Hepatocyte (in vitro differentiated cells): ENCODE data around the gene KXD1. TPM values are rescaled to one million over a fixed set of nuclear protein-coding genes. Genes with fewer than 3 reads are reported as not detected.
"Not testable (repeated sequence)": the region's sequence is repeated elsewhere in the genome, so short reads cannot be mapped to it uniquely, and the experiment has no call there.

Experiments used
- DNase-seq: peaks from one replicate; pipeline ENCODE4 v3.0.0-alpha.2; 2016; ENCODE audit warnings: low spot score
- H2AFZ ChIP-seq: fragments of 200-600 bp; sonication (generic); 2 replicates; pipeline ENCODE4 v1.6.0; 2016; ENCODE audit warnings: antibody characterized with exemption, mild to moderate bottlenecking
- H3K27ac ChIP-seq: fragments of 200-600 bp; sonication (generic); 2 replicates; pipeline ENCODE4 v1.5.1; 2016; ENCODE audit warnings: mild to moderate bottlenecking
- H3K27me3 ChIP-seq: fragments of 200-600 bp; sonication (generic); 2 replicates; pipeline ENCODE4 v1.6.1; 2016
- H3K36me3 ChIP-seq: fragments of 200-600 bp; sonication (generic); replicated peaks from 2 replicates; pipeline ENCODE4 v1.5.1; 2016; ENCODE audit warnings: low read depth; ENCODE audit not compliant: insufficient read depth
- H3K4me1 ChIP-seq: fragments of 200-600 bp; sonication (generic); 2 replicates; pipeline ENCODE4 v1.5.1; 2016; ENCODE audit warnings: mild to moderate bottlenecking, moderate library complexity; ENCODE audit not compliant: insufficient read depth
- H3K4me2 ChIP-seq: fragments of 200-600 bp; sonication (generic); 2 replicates; pipeline ENCODE4 v1.6.0; 2016
- H3K4me3 ChIP-seq: fragments of 200-600 bp; sonication (generic); 2 replicates; pipeline ENCODE4 v1.5.1; 2016; ENCODE audit warnings: mild to moderate bottlenecking
- H3K79me2 ChIP-seq: fragments of 200-600 bp; sonication (generic); 2 replicates; pipeline ENCODE4 v1.6.0; 2017; ENCODE audit warnings: mild to moderate bottlenecking
- H3K9me2 ChIP-seq: fragments of 200-600 bp; sonication (generic); replicated peaks from 2 replicates; pipeline ENCODE4 v1.6.0; 2017; ENCODE audit warnings: mild to moderate bottlenecking; ENCODE audit not compliant: insufficient read depth
- H3K9me3 ChIP-seq: fragments of 200-600 bp; sonication (generic); 2 replicates; pipeline ENCODE4 v1.5.1; 2016; ENCODE audit warnings: low read depth, mild to moderate bottlenecking
- H4K20me1 ChIP-seq: fragments of 200-600 bp; sonication (generic); 2 replicates; pipeline ENCODE4 v1.6.0; 2016; ENCODE audit warnings: mild to moderate bottlenecking; ENCODE audit not compliant: insufficient read depth, poor library complexity, severe bottlenecking
- CTCF ChIP-seq: fragments of 200-600 bp; sonication (generic); IDR thresholded peaks from 2 replicates; pipeline ENCODE4 v1.5.1; 2016; ENCODE audit warnings: antibody characterized with exemption, mild to moderate bottlenecking; ENCODE audit not compliant: poor library complexity
- EZH2 ChIP-seq: fragments of 200-600 bp; sonication (generic); IDR thresholded peaks from 2 replicates; pipeline ENCODE4 v1.6.1; 2016; ENCODE audit warnings: antibody characterized with exemption, mild to moderate bottlenecking, borderline replicate concordance
- EZH2phosphoT487 ChIP-seq: fragments of 200-600 bp; sonication (generic); IDR thresholded peaks from one replicate; pipeline ENCODE4 v1.6.1; 2018; ENCODE audit warnings: antibody characterized with exemption, mild to moderate bottlenecking, low read depth, moderate library complexity; ENCODE audit not compliant: unreplicated experiment, severe bottlenecking
- WGBS: methylation state at CpG from one replicate; pipeline ENCODE4 v1.1.6; 2016; ENCODE audit warnings: low lambda C conversion rate; ENCODE audit errors: missing lambda C conversion rate; 5-methylcytosine and 5-hydroxymethylcytosine counted together
- polyA plus RNA-seq: library from polyadenylated mRNA; unstranded; fragments of >200 nt; fragmentation: Nextera tagmentation; extraction: Ambion mirVana; gene quantifications from 2 replicates; pipeline ENCODE4 v1.2.1, GENCODE V29; 2016
- total RNA-seq: library from RNA; depleted of rRNA; stranded (reverse); fragments of >200 nt; gene quantifications from 2 replicates; pipeline ENCODE4 v1.2.3, GENCODE V29; 2014

Gene KXD1
- total and polyA plus RNA-seq, 2 experiments from 2014 or later = 76.3 to 89.2 TPM

GRCh38 chr19:18538115-18538514 is 19.6 kb upstream of the KXD1 start:
- Histone ChIP-seq H3K36me3 (no peaks in the 10 kb centered on the region), H2AFZ (no peak overlapping the region), H3K4me3 (no peak overlapping the region), H3K27me3 (no peaks in the 10 kb centered on the region), H3K9me3 (no peaks in the 10 kb centered on the region), H3K27ac (no peak overlapping the region), H3K79me2 (peaks cover 12% of the 10 kb centered on the region), H3K9me2 (no peaks in the 10 kb centered on the region), H4K20me1 (no peaks in the 10 kb centered on the region), H3K4me2 (no peak overlapping the region), H3K4me1 (peaks cover 7% of the 10 kb centered on the region)
- TF ChIP-seq EZH2phosphoT487 (no peak), CTCF (no peak), EZH2 (no peak)
- WGBS = 96% methylated on average over 22 of the region's 22 CpGs
- no peak for DNase-seq

GRCh38 chr19:18539372-18539771 is 18.3 kb upstream of the KXD1 start:
- no peak overlapping the region for H3K4me2 ChIP-seq
- no peak overlapping the region for H2AFZ ChIP-seq
- no peak for TF ChIP-seq EZH2
- no peak for TF ChIP-seq CTCF
- TF ChIP-seq EZH2phosphoT487 = no peak
- no peaks in the 10 kb centered on the region for H3K36me3 ChIP-seq
- H3K79me2 ChIP-seq = peaks cover 12% of the 10 kb centered on the region
- H3K9me2 ChIP-seq = no peaks in the 10 kb centered on the region
- H4K20me1 ChIP-seq = no peaks in the 10 kb centered on the region
- H3K4me3 ChIP-seq = no peak overlapping the region
- DNase-seq = no peak
- H3K9me3 ChIP-seq = no peaks in the 10 kb centered on the region
- no peak overlapping the region for H3K27ac ChIP-seq
- no peaks in the 10 kb centered on the region for H3K27me3 ChIP-seq
- peaks cover 7% of the 10 kb centered on the region for H3K4me1 ChIP-seq
- 95% methylated on average over 13 of the region's 19 CpGs for WGBS

- not testable (repeated sequence) for H2AFZ ChIP-seq, H3K4me1 ChIP-seq, H3K27ac ChIP-seq, H3K36me3 ChIP-seq, H3K9me3 ChIP-seq, H4K20me1 ChIP-seq, H3K4me3 ChIP-seq, H3K9me2 ChIP-seq, H3K4me2 ChIP-seq, H3K27me3 ChIP-seq, DNase-seq
- peaks cover 12% of the 10 kb centered on the region for H3K79me2 ChIP-seq
- WGBS = 92% methylated on average over 1 of the region's 1 CpG
Measured at GRCh38 chr19:18540200-18540599, 17.5 kb upstream of the KXD1 start.

GRCh38 chr19:18541258-18541991 is 16.2 kb upstream of the KXD1 start:
- no peak overlapping the region for H2AFZ ChIP-seq
- H3K36me3 ChIP-seq = no peaks in the 10 kb centered on the region
- H3K4me3 ChIP-seq = no peak overlapping the region
- H3K27me3 ChIP-seq = no peaks in the 10 kb centered on the region
- no peak for DNase-seq
- H3K9me3 ChIP-seq = no peaks in the 10 kb centered on the region
- H3K9me2 ChIP-seq = no peaks in the 10 kb centered on the region
- H3K27ac ChIP-seq = no peak overlapping the region
- H3K4me2 ChIP-seq = no peak overlapping the region
- TF ChIP-seq EZH2phosphoT487 = no peak
- 93% methylated on average over 21 of the region's 21 CpGs for WGBS
- no peaks in the 10 kb centered on the region for H4K20me1 ChIP-seq
- H3K79me2 ChIP-seq = peaks cover 12% of the 10 kb centered on the region
- peaks cover 7% of the 10 kb centered on the region for H3K4me1 ChIP-seq
